Vagina (tissue), 2 donors: ENCODE results near the gene NPBWR2. TPM values are rescaled to one million over a fixed set of nuclear protein-coding genes. Genes with fewer than 3 reads are reported as not detected.

Experiments used
- DNase-seq, 2 donors: peaks; one replicate each; pipeline ENCODE4 v3.0.0-alpha.2; 2017; ENCODE audit errors: extremely low spot score in 2 of 2
- H3K27ac ChIP-seq: fragments of 200-600 bp; sonication (generic); one replicate; pipeline ENCODE4 v1.5.1; 2019
- H3K27me3 ChIP-seq: fragments of 200-600 bp; sonication (generic); one replicate; pipeline ENCODE4 v1.5.1; 2019
- H3K36me3 ChIP-seq, 2 donors: fragments of 200-600 bp; sonication (generic); one replicate each; pipeline ENCODE4 v1.5.1; 2017 to 2019
- H3K4me1 ChIP-seq: fragments of 200-600 bp; sonication (generic); one replicate; pipeline ENCODE4 v1.5.1; 2019
- H3K4me3 ChIP-seq, 2 donors: fragments of 200-600 bp; sonication (generic); 1 replicate in 1 of 2; 2 replicates in 1 of 2; pipeline ENCODE4 v1.5.1; 2016 to 2019
- H3K9me3 ChIP-seq: fragments of 200-600 bp; sonication (generic); one replicate; pipeline ENCODE4 v1.5.1; 2019
- POLR2A ChIP-seq, 2 donors: fragments of 450-650 bp; IDR thresholded peaks; one replicate each; pipeline ENCODE4 v1.6.1; 2017; ENCODE audit warnings: antibody characterized with exemption in 2 of 2, mild to moderate bottlenecking in 2 of 2, moderate library complexity in 2 of 2
- POLR2AphosphoS5 ChIP-seq, 2 donors: sonication (generic); formaldehyde crosslinking; IDR thresholded peaks; one replicate each; pipeline ENCODE4 v1.9.0; 2017; ENCODE audit warnings: antibody characterized with exemption in 2 of 2, mild to moderate bottlenecking in 2 of 2, low read depth in 1 of 2; ENCODE audit not compliant: insufficient read depth in 1 of 2
- intact Hi-C: fragments of 100-400 bp; cut with DNase I; formaldehyde crosslinking; loops from one replicate; pipeline ENCODE4 v1.15.1; 2023
- total RNA-seq: library from RNA; depleted of rRNA; stranded (reverse); fragments of >200 nt; gene quantifications from one replicate; pipeline ENCODE4 v1.2.3, GENCODE V29; 2016
- TF ChIP-seq, protein P1 (sequence below), 3 experiments: fragments of 450-650 bp in 2 of 3; fragments of 200-600 bp in 1 of 3; sonication (generic) in 1 of 3; IDR thresholded peaks; one replicate each; pipeline ENCODE4 v1.5.1; 2017 to 2019; ENCODE audit warnings: antibody characterized with exemption in 3 of 3, mild to moderate bottlenecking in 2 of 3, moderate library complexity in 2 of 3

Gene NPBWR2
- total RNA-seq, 1 donor from 2014 or later, result not detected

DNA sequence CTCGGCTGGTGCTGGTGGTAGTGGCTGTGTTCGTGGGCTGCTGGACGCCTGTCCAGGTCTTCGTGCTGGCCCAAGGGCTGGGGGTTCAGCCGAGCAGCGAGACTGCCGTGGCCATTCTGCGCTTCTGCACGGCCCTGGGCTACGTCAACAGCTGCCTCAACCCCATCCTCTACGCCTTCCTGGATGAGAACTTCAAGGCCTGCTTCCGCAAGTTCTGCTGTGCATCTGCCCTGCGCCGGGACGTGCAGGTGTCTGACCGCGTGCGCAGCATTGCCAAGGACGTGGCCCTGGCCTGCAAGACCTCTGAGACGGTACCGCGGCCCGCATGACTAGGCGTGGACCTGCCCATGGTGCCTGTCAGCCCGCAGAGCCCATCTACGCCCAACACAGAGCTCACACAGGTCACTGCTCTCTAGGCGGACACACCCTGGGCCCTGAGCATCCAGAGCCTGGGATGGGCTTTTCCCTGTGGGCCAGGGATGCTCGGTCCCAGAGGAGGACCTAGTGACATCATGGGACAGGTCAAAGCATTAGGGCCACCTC is 8.8 kb downstream of the NPBWR2 start:
- Histone ChIP-seq H3K27me3 (peaks cover 9% of the 10 kb centered on the region), H3K36me3 (no peaks in the 10 kb centered on the region), H3K4me3 (no peak overlapping the region), H3K4me1 (peaks cover 10% of the 10 kb centered on the region), H3K27ac (no peak overlapping the region), H3K9me3 (no peaks in the 10 kb centered on the region)
- intact Hi-C loops, result no loop called here
- DNase-seq, result no peak
- TF ChIP-seq, protein P1, sequence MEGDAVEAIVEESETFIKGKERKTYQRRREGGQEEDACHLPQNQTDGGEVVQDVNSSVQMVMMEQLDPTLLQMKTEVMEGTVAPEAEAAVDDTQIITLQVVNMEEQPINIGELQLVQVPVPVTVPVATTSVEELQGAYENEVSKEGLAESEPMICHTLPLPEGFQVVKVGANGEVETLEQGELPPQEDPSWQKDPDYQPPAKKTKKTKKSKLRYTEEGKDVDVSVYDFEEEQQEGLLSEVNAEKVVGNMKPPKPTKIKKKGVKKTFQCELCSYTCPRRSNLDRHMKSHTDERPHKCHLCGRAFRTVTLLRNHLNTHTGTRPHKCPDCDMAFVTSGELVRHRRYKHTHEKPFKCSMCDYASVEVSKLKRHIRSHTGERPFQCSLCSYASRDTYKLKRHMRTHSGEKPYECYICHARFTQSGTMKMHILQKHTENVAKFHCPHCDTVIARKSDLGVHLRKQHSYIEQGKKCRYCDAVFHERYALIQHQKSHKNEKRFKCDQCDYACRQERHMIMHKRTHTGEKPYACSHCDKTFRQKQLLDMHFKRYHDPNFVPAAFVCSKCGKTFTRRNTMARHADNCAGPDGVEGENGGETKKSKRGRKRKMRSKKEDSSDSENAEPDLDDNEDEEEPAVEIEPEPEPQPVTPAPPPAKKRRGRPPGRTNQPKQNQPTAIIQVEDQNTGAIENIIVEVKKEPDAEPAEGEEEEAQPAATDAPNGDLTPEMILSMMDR (IDR thresholded peaks at IDR 0.05), result no peak
- TF ChIP-seq POLR2A (IDR thresholded peaks at IDR 0.05), result no peak
- no peak for TF ChIP-seq POLR2AphosphoS5 (IDR thresholded peaks at IDR 0.05; ENCODE audit: insufficient read depth in 1 of 2, low read depth in 1 of 2)

DNA sequence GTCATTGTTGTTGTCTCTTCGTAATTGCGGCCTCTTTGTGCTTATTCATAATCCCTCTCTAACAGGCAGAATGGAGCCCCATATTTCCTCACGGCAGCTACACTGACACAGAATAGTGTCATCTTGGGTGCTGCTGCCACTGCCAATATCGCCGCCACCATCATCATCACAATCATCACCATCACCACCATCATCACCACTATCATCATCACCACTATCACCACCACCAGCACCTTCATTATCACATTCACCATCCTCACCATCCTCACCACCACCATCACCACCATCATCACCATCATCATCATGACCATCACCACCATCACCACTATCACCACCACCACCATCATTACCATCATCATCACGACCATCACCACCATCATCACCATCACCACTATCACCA is 10.8 kb downstream of the NPBWR2 start:
- Histone ChIP-seq H3K4me1 (no peaks in the 10 kb centered on the region), H3K27me3 (no peaks in the 10 kb centered on the region), H3K4me3 (no peak overlapping the region), H3K27ac (no peak overlapping the region), H3K9me3 (no peaks in the 10 kb centered on the region), H3K36me3 (no peaks in the 10 kb centered on the region)
- intact Hi-C loops, result no loop called here
- DNase-seq, result no peak
- TF ChIP-seq POLR2AphosphoS5 (IDR thresholded peaks at IDR 0.05; ENCODE audit: insufficient read depth in 1 of 2, low read depth in 1 of 2) (no peak), POLR2A (IDR thresholded peaks at IDR 0.05) (no peak)
- TF ChIP-seq, protein P1 (IDR thresholded peaks at IDR 0.05), result no peak

DNA sequence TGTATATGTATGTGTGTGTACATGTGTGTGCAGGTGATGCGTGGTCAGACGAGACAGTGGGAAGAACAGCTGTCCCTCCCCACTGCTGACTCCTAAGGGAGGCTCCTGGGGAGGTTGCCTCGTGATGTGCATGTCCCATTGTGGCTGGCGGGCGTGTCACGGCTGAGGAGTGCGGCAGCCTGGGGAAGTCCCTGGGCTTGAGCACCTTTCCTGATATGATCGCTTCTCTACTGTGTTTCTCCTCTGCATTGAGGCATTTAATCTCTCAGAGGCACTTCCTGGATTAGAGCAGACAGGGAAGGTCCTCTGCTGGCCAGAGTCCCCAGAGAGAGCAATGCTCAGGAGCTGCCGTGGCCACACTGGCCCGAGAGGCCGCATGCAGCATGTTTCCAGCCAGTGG is 11.4 kb downstream of the NPBWR2 start:
- H3K4me3 ChIP-seq, result no peak overlapping the region
- no peak for TF ChIP-seq POLR2A (IDR thresholded peaks at IDR 0.05)
- TF ChIP-seq, protein P1 (IDR thresholded peaks at IDR 0.05), result no peak
- no peak for TF ChIP-seq POLR2AphosphoS5 (IDR thresholded peaks at IDR 0.05; ENCODE audit: insufficient read depth in 1 of 2, low read depth in 1 of 2)
- no peaks in the 10 kb centered on the region for H3K27me3 ChIP-seq
- no peaks in the 10 kb centered on the region for H3K36me3 ChIP-seq
- no peak overlapping the region for H3K27ac ChIP-seq
- intact Hi-C loops, result no loop called here
- H3K4me1 ChIP-seq, result no peaks in the 10 kb centered on the region
- no peaks in the 10 kb centered on the region for H3K9me3 ChIP-seq
- no peak for DNase-seq

DNA sequence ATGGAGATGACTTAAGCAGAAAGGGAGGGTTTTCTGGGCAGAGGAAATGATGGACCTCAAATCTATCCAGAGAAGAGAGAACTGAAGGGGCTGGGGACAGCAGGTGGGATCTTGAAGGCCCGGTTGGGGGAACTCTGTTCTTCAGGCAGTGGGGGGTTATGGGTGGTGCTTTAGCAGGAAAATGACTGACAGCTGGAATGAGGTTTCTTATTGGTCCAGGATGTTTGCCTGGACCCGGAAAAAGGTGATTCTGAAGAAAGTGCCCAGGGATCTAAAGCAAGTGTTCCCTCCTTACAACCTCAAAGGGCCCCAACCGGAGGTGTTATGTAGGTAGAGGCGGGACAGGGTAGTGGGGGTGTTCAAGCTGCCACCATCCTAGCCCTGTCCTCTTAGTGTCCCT is 11.9 kb downstream of the NPBWR2 start:
- Histone ChIP-seq H3K27me3 (no peaks in the 10 kb centered on the region), H3K4me3 (no peak overlapping the region), H3K36me3 (no peaks in the 10 kb centered on the region), H3K9me3 (no peaks in the 10 kb centered on the region), H3K4me1 (no peaks in the 10 kb centered on the region), H3K27ac (no peak overlapping the region)
- DNase-seq, result no peak
- TF ChIP-seq POLR2AphosphoS5 (IDR thresholded peaks at IDR 0.05; ENCODE audit: insufficient read depth in 1 of 2, low read depth in 1 of 2) (no peak), POLR2A (IDR thresholded peaks at IDR 0.05) (no peak)
- TF ChIP-seq, protein P1 (IDR thresholded peaks at IDR 0.05), result no peak
- intact Hi-C loops, result no loop called here

DNA sequence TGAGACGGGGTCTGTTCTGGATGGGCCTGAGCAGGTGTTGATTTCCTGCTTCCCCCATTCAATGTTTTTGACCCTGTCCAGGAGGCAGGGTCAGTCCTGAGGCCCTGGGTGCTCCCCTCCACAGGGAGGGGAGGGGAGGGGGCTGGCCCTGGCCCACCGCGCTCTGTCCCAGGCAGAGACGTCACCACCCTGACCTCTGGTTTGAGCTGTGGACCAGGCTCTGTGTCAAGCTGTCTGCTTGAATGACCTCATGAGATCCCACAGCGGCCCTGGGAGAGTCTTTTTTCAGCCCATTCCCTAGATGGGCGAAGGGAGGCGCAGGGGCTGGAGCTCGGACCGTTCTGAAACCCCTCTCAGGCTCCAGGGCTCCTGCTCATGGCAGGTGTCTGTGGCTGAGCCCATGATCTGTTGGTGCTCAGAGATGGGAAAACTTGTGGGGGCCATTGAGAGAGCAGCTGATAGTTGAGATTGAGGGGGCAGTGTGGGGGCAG is 14.3 kb downstream of the NPBWR2 start:
- H3K9me3 ChIP-seq, result no peaks in the 10 kb centered on the region
- no peaks in the 10 kb centered on the region for H3K4me1 ChIP-seq
- H3K27me3 ChIP-seq, result no peaks in the 10 kb centered on the region
- no peak overlapping the region for H3K4me3 ChIP-seq
- TF ChIP-seq, protein P1 (IDR thresholded peaks at IDR 0.05), result no peak
- TF ChIP-seq POLR2AphosphoS5 (IDR thresholded peaks at IDR 0.05; ENCODE audit: insufficient read depth in 1 of 2, low read depth in 1 of 2), result no peak
- TF ChIP-seq POLR2A (IDR thresholded peaks at IDR 0.05), result no peak
- intact Hi-C loops, result no loop called here
- H3K27ac ChIP-seq, result no peak overlapping the region
- no peak for DNase-seq
- no peaks in the 10 kb centered on the region for H3K36me3 ChIP-seq
